Gastrocnemius medialis (tissue), 4 donors: ENCODE results near the gene NTM.

Experiments
- CTCF ChIP-seq, 5 experiments: fragments of 450-650 bp in 3 of 5; fragments of 200-600 bp in 2 of 5; sonication (generic) in 2 of 5; IDR thresholded peaks in 4 of 5; conservative IDR thresholded peaks in 1 of 5; 1 replicate in 4 of 5; 2 replicates in 1 of 5; pipeline ENCODE4 v1.5.1; 2016 to 2019; ENCODE audit warnings: antibody characterized with exemption in 5 of 5, mild to moderate bottlenecking in 3 of 5, moderate library complexity in 3 of 5
- POLR2A ChIP-seq, 2 donors: fragments of 450-650 bp; IDR thresholded peaks; one replicate each; pipeline ENCODE4 v1.6.1; 2017; ENCODE audit warnings: antibody characterized with exemption in 2 of 2, mild to moderate bottlenecking in 2 of 2, moderate library complexity in 2 of 2

DNA sequence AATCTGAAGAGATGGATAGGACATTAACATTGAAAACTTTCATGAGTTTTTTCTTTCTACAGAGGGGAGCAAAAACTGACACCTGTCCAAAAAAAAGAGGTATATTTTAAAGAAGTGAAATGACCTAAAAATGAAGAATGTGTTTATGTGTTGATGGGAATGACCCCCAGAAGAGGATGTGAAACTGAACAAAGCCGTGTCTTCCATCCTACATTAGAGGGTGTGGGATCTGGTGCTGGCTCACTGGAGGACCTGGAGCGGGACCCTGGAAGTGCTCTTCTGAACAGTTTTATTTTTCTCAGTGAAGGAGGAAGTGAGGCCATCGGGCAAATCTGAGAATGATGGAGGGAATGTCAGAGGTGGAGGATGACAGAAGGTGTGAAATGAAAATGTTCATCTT, 470.1 kb downstream of the NTM start:
- TF ChIP-seq CTCF (IDR thresholded peaks at IDR 0.05 in 4 of 5, conservative IDR thresholded peaks at IDR 0.05 in 1 of 5) (no peak), POLR2A (IDR thresholded peaks at IDR 0.05) (no peak)
